ENCODE data around the gene TTC38.
"Not testable (repeated sequence)": the region's sequence is repeated elsewhere in the genome, so short reads cannot be mapped to it uniquely, and the experiment has no call there.

Gene TTC38

GRCh38 chr22:46296257-46297150 is 28.7 kb downstream of the TTC38 start, which contains the start of gene GTSE1:
TSS of gene GTSE1 (plus strand) at chr22:46296870. CDS start at chr22:46297401, 531 bp downstream.
- peak; percentile 99 for ATAC-seq

GRCh38 chr22:46297151-46297812 is 29.5 kb downstream of the TTC38 start:
- peak; percentile 33 for DNase-seq
- ATAC-seq, result no peak

More at GRCh38 chr22:46296257-46297150, 28.7 kb downstream of the TTC38 start, which contains the start of gene GTSE1:
- peak; percentile 96 for DNase-seq

GRCh38 chr22:46299101-46299500 is 31.3 kb downstream of the TTC38 start:
- DNase-seq, result no peak

GRCh38 chr22:46300491-46300890 is 32.7 kb downstream of the TTC38 start:
- no peak for ATAC-seq
- no peak for DNase-seq

More at GRCh38 chr22:46299101-46299500, 31.3 kb downstream of the TTC38 start:
- ATAC-seq, result no peak

- no peak for DNase-seq
- no peak for ATAC-seq
These were observed 35.6 kb downstream of the TTC38 start for GRCh38 chr22:46303347-46303965.

GRCh38 chr22:46308283-46308988 is 40.6 kb downstream of the TTC38 start:
- no peak for DNase-seq
- ATAC-seq, result no peak

- ATAC-seq (no peak), DNase-seq (no peak)
These were observed 41.8 kb downstream of the TTC38 start for GRCh38 chr22:46309526-46310085.

- no peak for ATAC-seq
- DNase-seq, result no peak
These were observed 44.2 kb downstream of the TTC38 start for GRCh38 chr22:46312056-46312455.

GRCh38 chr22:46312848-46313247 is 45.0 kb downstream of the TTC38 start:
- not testable (repeated sequence) for DNase-seq, ATAC-seq

GRCh38 chr22:46315976-46316375 is 48.2 kb downstream of the TTC38 start:
- ATAC-seq, result no peak
- no peak for DNase-seq

- ATAC-seq (no peak), DNase-seq (no peak)
These were observed 49.8 kb downstream of the TTC38 start for GRCh38 chr22:46317646-46318045.

- DNase-seq, result no peak
- ATAC-seq, result no peak
These were observed 50.8 kb downstream of the TTC38 start for GRCh38 chr22:46318576-46318975.

- DNase-seq (no peak), ATAC-seq (no peak)
These were observed 51.5 kb downstream of the TTC38 start for GRCh38 chr22:46319319-46319718.

- no peak for ATAC-seq
- DNase-seq, result no peak
These were observed 52.4 kb downstream of the TTC38 start for GRCh38 chr22:46320166-46320710.

GRCh38 chr22:46320716-46321386 is 53.0 kb downstream of the TTC38 start:
- DNase-seq (no peak), ATAC-seq (no peak)

GRCh38 chr22:46322711-46323110 is 54.9 kb downstream of the TTC38 start:
- ATAC-seq, result no peak
- DNase-seq, result no peak

- no peak for ATAC-seq
- DNase-seq, result no peak
These were observed 55.4 kb downstream of the TTC38 start for GRCh38 chr22:46323162-46323561.

GRCh38 chr22:46326066-46326680 is 58.4 kb downstream of the TTC38 start:
- ATAC-seq, result no peak
- DNase-seq, result no peak

GRCh38 chr22:46327691-46328465 is 60.1 kb downstream of the TTC38 start:
- DNase-seq, result no peak
- ATAC-seq, result no peak

GRCh38 chr22:46328797-46329196 is 61.0 kb downstream of the TTC38 start:
- no peak for ATAC-seq
- no peak for DNase-seq

All from stimulated activated naive CD8-positive, alpha-beta T cell treated with anti-CD3 and anti-CD28 coated beads, Interleukin-15, Interleukin-2, amounts not matched to agents 100 U/mL and 50 U/mL, for 24 hours (primary cell).